Measurements from ENCODE around the gene MYO9A. TPM values are rescaled to one million over a fixed set of nuclear protein-coding genes. Genes with fewer than 3 reads are reported as not detected.

Gene MYO9A
- total and polyA plus RNA-seq, 2 donors (not counting 1 experiment from before 2014, with no cell fraction given) = 6.2 to 66.1 TPM

DNA sequence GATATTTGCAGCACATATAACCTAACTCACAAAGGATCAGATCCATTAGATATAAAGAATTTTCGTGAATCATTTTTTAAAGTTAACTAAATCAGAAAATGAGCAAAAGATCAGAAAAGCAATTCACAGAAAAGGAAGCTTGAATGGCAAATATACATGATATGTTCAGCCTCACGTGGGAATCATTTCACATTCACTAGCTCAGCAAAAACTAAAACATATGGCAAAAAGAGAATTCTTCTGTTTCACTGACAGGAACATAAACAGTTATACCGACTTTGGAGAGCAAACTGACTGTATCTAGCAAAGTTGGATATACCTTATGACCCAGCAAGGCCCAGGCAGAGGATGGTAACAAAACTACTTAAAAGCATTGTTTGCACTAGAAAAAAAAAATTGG is 341.6 kb downstream of the MYO9A start:
- POLR2A ChIA-PET = no interaction called here
- Histone ChIP-seq H3K4me1 (ENCODE audit: control insufficient read depth in 2 of 2, insufficient read depth in 2 of 2, low read length in 2 of 2) (no peaks in the 10 kb centered on the region), H3K79me2 (ENCODE audit: control insufficient read depth, insufficient read depth, low read length) (no peaks in the 10 kb centered on the region), H3K9ac (ENCODE audit: low read length) (no peak overlapping the region), H3K9me3 (ENCODE audit: control extremely low read depth in 1 of 3, control insufficient read depth in 2 of 3, insufficient read depth in 1 of 3, low read length in 2 of 3) (no peaks in the 10 kb centered on the region), H3K4me2 (replicated peaks; ENCODE audit: low read depth, low read length, poor library complexity, severe bottlenecking) (no peak overlapping the region), H2AFZ (ENCODE audit: insufficient read depth, low read depth, low read length, poor library complexity, severe bottlenecking) (no peak overlapping the region), H3K27me3 (replicated peaks in 1 of 4; ENCODE audit: control extremely low read depth in 1 of 4, control insufficient read depth in 3 of 4, insufficient read depth in 4 of 4, low read length in 3 of 4) (no peaks in the 10 kb centered on the region), H4K20me1 (ENCODE audit: control insufficient read depth, insufficient read depth, low read length, poor library complexity, severe bottlenecking) (no peaks in the 10 kb centered on the region), H3K36me3 (replicated peaks in 1 of 2; ENCODE audit: control extremely low read depth in 1 of 2, control insufficient read depth in 1 of 2, extremely low read depth in 1 of 2, insufficient read depth in 2 of 2, low read length in 1 of 2) (no peaks in the 10 kb centered on the region), H3K4me3 (ENCODE audit: control extremely low read depth in 1 of 5, extremely low read depth in 1 of 5, insufficient read depth in 1 of 5, low read depth in 2 of 5, low read length in 4 of 5) (no peak overlapping the region), H3K27ac (ENCODE audit: low read length in 2 of 2) (no peak overlapping the region)
- no peak for DNase-seq
- H3K4me3 Mint-ChIP-seq = no peak overlapping the region
- intact Hi-C loops (cut with micrococcal nuclease) = no loop called here
- CTCF ChIA-PET = interaction anchor here (0.9 to 1.2 kb wide), 2 partner anchors 33 to 380 kb away, joined by 3 read pairs; no protein-coding TSS in a partner anchor
- peaks cover 4% of the 10 kb centered on the region for H3K27me3 Mint-ChIP-seq
- TF ChIP-seq, protein P1, sequence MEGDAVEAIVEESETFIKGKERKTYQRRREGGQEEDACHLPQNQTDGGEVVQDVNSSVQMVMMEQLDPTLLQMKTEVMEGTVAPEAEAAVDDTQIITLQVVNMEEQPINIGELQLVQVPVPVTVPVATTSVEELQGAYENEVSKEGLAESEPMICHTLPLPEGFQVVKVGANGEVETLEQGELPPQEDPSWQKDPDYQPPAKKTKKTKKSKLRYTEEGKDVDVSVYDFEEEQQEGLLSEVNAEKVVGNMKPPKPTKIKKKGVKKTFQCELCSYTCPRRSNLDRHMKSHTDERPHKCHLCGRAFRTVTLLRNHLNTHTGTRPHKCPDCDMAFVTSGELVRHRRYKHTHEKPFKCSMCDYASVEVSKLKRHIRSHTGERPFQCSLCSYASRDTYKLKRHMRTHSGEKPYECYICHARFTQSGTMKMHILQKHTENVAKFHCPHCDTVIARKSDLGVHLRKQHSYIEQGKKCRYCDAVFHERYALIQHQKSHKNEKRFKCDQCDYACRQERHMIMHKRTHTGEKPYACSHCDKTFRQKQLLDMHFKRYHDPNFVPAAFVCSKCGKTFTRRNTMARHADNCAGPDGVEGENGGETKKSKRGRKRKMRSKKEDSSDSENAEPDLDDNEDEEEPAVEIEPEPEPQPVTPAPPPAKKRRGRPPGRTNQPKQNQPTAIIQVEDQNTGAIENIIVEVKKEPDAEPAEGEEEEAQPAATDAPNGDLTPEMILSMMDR (IDR thresholded peaks at IDR 0.05) = no peak
- TF ChIP-seq EZH2 (IDR thresholded peaks at IDR 0.05; ENCODE audit: borderline replicate concordance, insufficient read depth, low read depth, low read length, poor library complexity, severe bottlenecking) = no peak
- H3K27ac Mint-ChIP-seq = no peak overlapping the region
- peaks cover 3% of the 10 kb centered on the region for H3K4me1 Mint-ChIP-seq
- ATAC-seq (ENCODE audit: low read depth) = no peak
- H3K9me3 Mint-ChIP-seq (ENCODE audit: insufficient read depth) = no peaks in the 10 kb centered on the region
- 100% methylated on average over 1 of the region's 3 CpGs for WGBS (ENCODE audit: insufficient coverage)

DNA sequence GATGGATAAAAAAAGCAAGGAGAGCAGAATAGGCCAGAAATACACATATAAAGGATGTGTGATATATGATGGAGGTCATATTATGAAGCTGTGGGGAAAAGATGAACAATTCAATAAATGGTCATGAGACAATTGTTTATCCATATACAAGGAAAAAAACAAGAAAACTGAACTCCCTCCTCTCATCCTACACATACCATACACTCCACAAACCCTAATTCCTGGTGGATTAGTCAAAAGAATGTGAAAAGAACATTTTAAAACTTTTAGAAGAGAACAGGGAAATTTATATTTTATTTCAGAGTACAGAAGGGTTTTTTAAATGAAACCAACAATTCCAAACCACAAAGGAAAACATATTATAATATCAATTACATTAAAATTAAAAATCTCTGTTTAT is 342.1 kb downstream of the MYO9A start:
- H3K4me3 ChIP-seq (ENCODE audit: control extremely low read depth in 1 of 5, extremely low read depth in 1 of 5, insufficient read depth in 1 of 5, low read depth in 2 of 5, low read length in 4 of 5) = no peak overlapping the region
- no peaks in the 10 kb centered on the region for H3K4me1 ChIP-seq (ENCODE audit: control insufficient read depth in 2 of 2, insufficient read depth in 2 of 2, low read length in 2 of 2)
- peaks cover 3% of the 10 kb centered on the region for H3K4me1 Mint-ChIP-seq
- no peak overlapping the region for H3K27ac ChIP-seq (ENCODE audit: low read length in 2 of 2)
- H3K4me2 ChIP-seq (replicated peaks; ENCODE audit: low read depth, low read length, poor library complexity, severe bottlenecking) = no peak overlapping the region
- no peaks in the 10 kb centered on the region for H3K79me2 ChIP-seq (ENCODE audit: control insufficient read depth, insufficient read depth, low read length)
- peaks cover under 1% of the 10 kb centered on the region for H3K27me3 Mint-ChIP-seq
- no peaks in the 10 kb centered on the region for H3K9me3 ChIP-seq (ENCODE audit: control extremely low read depth in 1 of 3, control insufficient read depth in 2 of 3, insufficient read depth in 1 of 3, low read length in 2 of 3)
- TF ChIP-seq, protein P1 (IDR thresholded peaks at IDR 0.05) = no peak
- no peak for TF ChIP-seq EZH2 (IDR thresholded peaks at IDR 0.05; ENCODE audit: borderline replicate concordance, insufficient read depth, low read depth, low read length, poor library complexity, severe bottlenecking)
- H3K4me3 Mint-ChIP-seq = no peak overlapping the region
- H4K20me1 ChIP-seq (ENCODE audit: control insufficient read depth, insufficient read depth, low read length, poor library complexity, severe bottlenecking) = no peaks in the 10 kb centered on the region
- POLR2A ChIA-PET = no interaction called here
- no peak overlapping the region for H2AFZ ChIP-seq (ENCODE audit: insufficient read depth, low read depth, low read length, poor library complexity, severe bottlenecking)
- no peaks in the 10 kb centered on the region for H3K36me3 ChIP-seq (replicated peaks in 1 of 2; ENCODE audit: control extremely low read depth in 1 of 2, control insufficient read depth in 1 of 2, extremely low read depth in 1 of 2, insufficient read depth in 2 of 2, low read length in 1 of 2)
- H3K27ac Mint-ChIP-seq = no peak overlapping the region
- H3K27me3 ChIP-seq (replicated peaks in 1 of 4; ENCODE audit: control extremely low read depth in 1 of 4, control insufficient read depth in 3 of 4, insufficient read depth in 4 of 4, low read length in 3 of 4) = no peaks in the 10 kb centered on the region
- CTCF ChIA-PET = no interaction called here
- no peak for ATAC-seq (ENCODE audit: low read depth)
- intact Hi-C loops (cut with micrococcal nuclease) = no loop called here
- no peak overlapping the region for H3K9ac ChIP-seq (ENCODE audit: low read length)
- H3K9me3 Mint-ChIP-seq (ENCODE audit: insufficient read depth) = no peaks in the 10 kb centered on the region
- DNase-seq = no peak

Data from B cell (primary cell).